GM21717 (cell line): ENCODE results near the gene CARD19.

Source experiments
- ATAC-seq: cut with Tn5 transposase; IDR thresholded peaks from one replicate; pipeline ENCODE4 v1.9.1; 2021; ENCODE audit warnings: mild to moderate bottlenecking, moderate library complexity; ENCODE audit not compliant: unreplicated experiment

The CARD19 gene

DNA sequence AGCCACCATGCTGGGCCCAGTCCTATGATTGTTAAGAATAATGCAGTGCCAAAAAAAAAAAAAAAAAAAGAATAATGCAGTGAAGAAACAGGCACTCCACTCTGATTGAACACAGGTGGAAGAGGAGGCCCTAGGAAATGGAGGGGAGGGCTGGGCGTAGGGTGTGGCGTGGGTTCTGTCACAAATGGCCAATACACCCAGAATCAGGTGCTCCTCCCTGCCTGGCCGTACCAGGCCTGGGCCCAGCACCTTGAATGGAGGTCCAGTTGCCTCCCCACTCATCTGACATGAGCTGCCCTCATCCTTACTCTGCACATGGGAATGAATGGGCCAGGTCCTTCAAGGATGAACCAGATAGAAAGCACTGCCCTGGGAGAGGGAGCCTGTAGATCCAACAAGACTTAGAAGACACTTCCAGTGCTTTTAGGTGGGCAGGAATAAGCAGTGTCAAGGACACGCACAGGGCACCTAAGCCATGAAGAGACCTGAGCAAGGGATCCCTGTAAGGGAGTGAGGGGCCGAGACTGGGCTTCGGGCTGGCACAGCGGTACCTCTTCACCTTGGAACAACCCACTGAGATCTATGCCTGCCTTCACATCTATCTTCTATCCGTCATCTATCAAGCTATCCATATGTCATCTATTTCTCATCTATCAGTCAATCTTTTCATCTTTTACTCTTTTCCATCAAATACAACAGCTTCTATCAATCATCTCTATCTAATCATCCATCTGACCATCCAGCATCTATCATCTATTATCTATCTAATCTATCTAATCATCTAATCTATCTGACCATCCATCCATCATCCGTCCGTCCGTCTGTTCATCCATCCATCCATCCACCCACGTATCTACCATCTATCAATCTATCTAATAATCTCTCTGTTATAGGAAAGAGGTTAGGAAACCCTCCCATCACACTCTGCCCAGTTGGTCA, 22.2 kb downstream of the CARD19 start:
- ATAC-seq, result no peak

DNA sequence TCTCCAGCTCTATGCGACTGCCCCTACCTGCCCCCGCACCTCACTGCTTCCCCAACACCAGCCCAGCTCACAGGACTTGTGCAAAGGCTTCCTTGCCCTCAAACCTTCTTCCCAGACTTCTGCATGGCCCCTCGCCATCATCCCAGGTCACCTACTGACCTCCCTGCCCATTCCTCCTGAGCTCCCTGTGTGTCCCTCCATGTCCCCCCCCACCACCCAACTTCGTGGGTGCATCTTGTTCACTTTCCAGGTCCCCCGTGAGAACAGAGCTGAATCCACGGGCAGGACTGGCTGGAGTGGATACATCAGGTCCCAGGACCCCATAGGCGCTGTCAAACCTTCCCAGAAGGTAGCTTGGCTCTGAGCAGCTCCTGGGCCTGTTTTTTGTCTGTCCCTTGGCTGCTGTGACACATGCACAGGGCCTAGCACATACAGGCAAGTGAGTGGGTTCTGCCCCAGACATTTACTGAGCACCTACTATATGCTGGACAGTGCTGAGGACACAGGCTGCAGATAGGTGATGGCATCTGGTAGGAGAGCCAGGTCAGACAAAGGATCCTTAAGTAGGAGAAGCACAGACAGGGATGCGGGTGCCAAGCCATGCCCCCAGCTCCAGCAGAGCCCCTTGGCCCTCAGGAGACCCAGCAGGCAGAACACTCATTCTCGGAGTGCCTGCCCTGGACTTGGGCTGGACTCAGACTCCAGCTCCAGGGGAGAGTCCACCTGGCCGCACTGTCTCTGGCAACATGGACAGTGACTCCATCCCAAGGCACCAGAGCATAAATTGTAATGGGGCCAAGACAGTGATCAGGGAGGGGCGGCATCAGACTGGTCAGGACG, 23.1 kb downstream of the CARD19 start:
- no peak for ATAC-seq

DNA sequence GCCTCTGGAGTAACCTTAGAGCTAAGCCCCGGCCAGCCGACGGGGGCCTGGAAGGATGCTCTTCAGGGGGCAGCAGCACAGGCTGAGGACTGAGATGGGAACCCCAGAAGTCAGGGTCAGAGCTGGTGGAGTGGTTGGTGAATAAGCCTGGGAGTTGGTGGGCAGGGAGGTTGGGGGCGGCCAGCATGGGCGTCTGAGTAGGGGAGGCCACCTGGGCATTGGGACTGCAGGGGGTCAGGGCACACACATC, 23.6 kb downstream of the CARD19 start:
- ATAC-seq, result no peak

DNA sequence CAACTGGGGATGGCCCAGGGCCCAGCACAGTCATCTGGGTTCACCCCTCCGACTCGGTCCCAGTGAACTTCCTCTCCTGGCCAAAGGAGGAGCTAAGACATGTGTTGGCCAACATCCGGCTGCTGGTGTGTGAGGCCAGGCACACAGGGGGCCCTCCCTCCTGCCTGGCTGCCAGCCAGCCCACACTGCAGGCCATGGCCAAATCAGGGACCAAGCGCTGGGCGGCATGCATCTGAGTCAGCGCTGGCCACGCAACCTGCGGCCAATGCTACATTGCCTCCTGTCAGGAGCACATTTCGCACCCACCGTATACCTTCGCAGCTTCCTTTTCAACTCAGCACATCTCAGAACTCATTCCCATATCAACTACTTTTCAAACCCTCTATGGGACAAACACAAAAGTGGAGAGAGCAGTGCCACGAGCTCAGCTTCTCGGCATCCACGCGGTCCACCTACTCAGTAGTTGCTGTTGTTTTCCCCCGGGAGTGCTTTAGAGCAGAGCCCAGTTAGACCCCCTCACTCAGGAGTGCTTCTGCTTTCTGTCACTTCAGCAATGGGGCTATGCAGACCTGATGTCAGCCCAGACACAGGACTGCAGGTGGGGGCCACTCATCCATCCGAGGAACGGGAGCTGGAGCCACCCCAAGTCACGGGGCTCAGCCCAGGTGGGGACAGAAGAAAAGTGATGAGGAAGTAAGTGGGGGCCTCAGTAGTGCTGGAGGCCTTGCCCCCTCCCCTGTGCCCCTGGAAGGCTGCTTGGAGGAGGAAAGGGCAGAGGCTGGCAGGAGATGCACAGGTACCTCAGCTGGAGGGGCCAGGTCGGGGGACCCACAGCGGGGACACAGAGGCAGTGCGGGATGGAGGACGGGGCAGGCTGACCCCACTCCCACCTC, 24.2 kb downstream of the CARD19 start:
- peak; percentile 81 for ATAC-seq

DNA sequence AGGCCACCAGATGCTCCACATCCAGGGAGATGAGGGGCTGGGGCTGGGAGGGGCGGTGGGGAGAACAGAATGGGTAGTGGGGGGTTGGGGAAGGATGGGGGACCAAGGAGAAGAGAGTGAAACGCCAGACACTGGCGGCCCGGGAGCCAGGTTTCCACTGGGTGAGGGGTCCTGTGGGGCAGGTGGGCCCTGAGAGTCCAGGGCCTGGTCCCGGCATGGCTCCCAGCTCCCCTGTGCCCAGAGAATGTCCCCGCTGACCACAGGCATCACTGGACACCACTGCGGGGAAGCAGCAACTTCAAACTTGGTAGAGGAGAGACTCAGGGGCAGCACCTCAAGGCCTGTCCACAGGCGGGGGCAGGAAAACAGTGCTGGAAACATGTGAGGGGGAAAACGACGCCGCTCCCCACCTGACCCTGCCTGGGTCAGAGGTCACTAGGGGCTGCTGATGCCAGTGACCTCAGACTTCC, 24.9 kb downstream of the CARD19 start:
- ATAC-seq, result no peak

DNA sequence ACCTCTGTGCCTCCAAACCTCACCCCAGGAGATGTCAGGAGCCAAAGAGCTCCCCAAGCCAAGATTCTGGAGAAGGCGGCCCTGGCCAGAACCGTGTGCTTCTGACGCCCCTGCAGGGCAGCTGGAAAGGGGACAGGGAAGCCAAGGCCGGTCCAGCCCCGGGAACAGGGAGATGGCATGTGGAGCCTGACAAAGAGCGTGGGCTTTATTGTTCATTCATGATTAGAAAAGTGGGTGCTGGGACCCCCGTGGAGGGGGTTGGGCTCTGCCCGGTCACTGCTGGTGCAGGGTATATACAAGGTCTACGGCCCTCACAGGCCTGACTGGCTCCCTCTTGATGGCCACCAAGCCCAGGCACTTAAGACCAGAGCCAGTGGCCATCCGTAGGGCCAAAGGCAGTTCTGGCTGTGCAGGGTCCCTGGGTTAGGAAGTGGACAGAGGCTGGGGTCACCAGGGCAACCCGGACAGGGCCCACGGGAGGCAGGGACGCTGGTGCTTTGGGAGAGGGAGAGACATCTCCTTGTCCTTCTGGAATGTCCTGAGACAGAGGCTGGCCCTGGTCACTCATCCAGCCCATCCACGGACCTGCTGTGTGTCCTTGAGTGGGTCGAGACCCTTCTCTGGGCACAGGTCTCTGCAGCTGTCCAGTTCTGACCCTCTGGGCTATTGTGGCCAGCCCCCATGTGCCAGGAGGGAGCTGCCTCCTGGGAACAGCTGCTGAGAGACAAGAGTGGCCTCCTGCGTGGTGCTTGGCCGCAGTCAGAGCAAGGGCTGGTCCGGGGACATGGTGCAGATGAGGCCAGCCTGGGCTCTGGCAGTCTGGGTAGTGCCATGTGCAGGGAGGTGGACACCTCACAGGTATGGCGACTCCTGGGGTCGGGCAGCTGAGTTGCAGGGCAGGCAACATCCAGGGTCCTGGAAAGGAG, 25.6 kb downstream of the CARD19 start:
- no peak for ATAC-seq

DNA sequence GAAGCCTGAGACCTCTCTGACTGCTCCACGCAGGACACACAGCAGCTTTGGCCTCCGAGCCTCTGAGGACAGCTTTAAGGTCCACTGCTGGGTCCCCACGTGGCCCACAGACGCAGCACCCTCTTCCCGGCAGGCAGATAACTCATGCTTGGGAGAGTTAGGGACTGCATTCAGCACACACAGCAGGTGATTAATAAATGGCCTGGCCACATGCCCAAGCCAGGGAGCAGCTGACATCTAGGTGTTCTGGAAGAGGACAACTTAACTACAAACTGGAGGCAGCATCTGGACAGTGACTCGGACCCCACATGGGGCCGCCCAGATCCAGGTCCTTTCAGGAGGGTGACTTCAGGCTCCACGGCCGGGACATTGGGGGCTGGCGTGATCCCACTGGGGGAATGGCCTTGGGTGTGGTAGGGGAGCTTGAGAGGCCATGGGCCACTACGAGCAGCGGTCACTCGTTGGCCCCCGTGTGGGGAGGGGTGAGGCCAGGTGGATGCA, 26.8 kb downstream of the CARD19 start:
- ATAC-seq, result no peak

DNA sequence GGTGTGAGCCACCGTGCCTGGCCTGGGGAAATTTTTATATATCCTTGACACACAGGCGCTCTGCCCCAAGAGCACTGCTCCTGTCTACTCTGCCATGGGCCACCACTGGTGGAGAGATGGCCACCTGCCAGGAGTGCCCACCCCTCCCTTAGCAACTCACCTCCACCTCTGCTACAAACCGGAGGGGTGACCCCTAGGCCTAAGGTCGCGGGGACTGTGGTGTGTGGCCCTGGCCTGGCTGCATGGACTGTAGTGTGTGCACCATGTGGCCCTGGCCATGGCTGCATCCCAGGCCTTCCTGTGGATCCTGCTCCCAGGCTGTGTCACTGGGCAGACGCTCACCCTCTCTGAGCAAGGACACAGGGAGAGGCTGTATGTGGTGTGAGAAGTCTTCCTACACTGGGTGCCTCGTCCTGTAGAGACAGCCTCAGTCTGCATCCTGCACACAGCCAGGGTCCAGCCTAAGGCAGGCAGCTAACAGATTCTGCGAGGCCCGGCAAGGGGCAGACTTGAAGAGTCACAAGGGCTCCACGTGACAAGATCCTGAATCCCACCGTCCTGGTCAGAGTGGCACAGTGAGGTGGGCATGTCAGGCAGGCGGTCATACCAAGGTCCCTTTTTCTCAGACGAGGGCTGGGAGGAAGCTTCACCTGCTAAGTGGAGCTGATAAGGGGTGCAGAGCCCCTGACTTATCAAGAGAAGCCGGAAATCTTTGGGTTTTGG, 27.7 kb downstream of the CARD19 start:
- no peak for ATAC-seq

DNA sequence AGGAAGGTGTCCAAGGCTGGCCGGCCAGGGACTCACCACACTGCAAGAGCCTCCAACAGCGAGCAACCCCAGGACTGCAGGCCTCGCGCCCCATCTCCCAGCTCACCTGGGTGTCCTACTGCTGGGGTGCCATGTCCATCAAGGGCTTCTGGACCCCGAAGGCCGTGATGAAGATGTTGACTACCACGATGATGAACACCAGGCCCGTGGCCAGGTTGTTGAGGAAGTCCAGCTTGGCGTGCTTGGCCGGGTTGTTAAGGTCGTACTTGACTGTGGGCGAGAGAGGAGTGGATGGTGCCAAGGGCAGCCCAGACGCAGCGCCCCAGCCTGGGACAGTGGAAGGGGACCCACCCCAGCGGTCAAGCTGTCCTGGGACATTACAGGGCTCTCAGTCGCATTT, 28.8 kb downstream of the CARD19 start:
- ATAC-seq, result no peak

DNA sequence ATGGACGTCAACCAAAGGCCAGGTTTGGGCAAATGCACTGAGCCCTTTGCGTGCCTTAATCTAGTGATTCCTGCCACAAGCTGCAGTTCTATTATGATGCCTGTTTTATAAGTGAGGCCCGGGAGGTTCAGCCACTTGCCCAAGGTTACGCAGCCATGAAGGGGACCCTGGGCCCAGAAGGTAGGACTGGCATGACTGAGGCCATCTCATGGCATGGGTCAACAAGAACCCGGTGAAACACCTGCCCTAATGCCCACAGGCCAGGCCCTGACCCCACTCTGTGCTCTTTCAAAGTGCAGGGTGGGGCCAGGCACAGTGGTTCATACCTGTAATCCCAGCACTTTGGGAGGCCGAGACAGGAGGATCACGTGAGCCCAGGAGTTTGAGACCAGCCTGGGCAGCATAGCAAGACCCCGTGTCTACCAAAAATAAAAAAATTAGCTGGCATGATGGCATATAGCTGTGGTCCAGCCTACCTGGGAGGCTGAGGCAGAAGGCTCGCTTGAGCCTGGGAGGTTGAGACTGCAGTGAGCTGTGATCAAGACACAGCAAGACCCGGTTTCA, 29.4 kb downstream of the CARD19 start:
- ATAC-seq, result no peak

DNA sequence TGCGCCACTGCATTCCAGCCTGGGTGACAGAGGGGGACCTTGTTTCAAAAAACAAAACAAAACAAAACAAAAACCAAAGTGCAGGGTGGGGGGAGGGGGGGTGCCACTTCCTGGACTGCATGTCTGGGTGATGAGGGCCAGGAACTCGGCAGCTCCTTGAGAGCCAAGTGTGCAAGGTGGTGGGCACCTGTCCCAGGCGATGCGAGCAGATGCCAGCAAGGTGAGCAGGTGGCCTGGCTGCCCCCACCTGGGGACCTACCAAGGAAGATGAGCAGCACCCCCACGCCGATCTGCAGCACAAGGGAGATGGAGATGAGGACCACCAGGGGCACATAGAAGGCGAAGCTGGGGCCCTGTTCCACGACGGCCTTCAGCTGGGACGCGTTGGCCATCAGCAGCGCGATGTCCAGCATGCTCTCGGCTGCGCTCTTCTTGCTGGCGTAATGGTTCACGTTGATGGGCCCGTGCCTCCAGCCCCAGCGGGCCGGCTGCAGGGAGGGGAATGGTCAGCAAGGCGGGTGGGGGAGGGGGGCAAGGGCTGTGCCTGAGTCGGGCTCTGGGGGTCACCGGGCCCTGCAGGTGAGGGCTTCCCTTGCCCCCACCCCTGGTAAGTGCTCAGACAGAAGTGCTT, 30.2 kb downstream of the CARD19 start:
- no peak for ATAC-seq

DNA sequence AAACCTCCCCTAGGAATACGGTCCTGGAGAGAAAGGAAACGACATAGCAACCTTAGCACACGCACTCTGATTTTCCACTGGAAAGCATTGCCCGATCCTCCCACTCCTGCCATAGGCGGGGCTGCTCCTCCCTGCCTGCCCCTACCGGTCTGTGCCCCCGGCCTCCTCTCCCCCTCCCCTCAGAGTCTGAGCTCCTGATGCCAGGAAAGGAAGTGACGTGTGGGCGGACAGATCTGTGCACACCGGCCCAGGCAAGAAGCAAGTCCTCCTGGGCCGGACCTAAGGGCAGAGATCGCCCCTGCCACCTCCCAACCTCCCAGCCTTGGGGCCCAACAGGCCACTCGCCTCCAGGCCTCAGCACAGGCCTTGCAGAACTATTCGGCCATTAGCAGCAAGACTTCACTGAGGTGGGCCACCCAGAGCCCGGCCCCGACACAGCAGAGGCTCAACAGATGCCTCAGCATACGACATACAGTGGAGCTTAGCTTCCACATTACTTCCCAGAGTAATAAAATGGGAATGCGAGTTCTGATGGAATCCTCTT, 30.9 kb downstream of the CARD19 start:
- ATAC-seq, result no peak

DNA sequence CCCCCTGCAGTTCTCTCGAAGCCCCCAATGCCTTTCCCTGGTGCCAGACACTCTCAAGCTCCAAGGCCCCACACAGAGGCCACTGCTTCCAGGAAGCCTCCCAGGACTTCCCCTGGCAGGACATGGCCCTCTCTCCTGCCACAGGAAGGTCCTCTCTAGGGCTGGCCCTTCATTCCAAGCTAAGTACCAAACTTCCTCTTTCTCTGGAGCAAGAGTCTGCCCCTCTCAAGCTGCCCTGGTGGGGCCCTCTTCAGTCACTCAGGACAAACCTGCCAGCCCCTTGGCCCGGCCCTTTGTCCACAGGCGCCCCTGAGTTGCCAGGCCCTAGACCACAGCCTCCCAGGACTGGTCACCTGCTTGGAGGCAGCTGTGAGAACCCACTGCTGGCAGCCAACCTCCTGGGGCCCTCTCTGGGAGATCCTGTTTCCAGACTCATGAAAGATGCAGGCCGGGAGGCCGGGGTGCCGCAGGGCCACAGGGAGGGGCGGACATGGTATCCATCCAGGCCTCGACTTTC, 31.4 kb downstream of the CARD19 start:
- ATAC-seq, result no peak

DNA sequence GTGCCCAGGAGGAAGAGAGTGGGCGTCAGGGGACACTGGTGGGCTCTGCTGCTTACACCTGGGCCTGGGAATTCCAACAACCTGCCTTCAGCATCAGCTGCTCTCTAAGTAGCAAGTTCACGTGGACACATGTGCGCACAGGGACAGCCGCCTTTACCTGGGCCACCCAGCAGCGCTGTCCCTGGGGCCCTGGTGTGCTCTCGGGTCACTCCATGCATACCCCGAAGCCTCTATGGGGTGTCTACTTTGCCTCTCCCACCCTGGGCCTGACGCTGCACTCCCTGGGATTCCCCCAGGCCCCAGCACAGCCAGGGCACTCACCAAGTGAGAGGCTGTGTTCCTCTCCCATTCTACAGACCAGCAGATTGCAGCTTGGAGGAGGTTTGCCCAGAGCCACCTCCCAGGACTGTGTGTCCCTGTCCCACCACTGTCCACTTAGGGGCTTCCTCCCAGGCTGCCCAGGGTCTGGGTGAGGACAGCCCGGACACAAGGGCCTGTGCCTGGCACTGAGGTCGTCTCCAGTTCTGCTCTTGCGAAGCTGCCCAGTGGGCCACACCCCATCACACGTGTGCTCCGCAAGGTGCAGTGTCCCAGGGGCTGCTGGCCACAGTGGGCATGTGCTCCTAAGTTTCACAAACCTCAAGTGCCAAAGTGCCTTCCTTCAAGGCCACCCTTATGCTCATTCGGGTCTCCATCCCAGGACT, 32.1 kb downstream of the CARD19 start:
- no peak for ATAC-seq

DNA sequence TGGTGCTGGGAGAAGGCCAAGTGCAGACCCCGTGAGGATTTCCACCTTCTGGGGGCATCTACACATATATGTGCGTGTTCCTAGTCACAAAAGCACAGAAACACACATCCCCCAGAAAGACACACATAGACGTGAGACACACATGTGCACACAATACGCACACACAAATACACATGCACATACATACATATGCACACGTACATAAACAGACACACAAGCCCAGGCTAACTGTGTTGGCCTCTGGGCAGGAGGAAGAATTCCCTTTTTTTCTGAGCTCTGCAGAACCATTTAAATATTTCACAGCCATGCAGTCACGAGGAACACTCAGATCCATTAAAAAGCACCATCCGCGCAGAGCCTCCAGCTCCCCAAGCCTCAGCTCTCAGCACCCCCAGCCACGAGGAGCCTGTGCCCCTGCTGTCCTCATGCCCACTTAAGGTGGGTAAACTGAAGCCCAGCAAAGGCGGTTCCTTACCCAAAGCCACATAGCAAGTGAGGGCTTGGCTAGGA, 32.8 kb downstream of the CARD19 start:
- ATAC-seq, result no peak

DNA sequence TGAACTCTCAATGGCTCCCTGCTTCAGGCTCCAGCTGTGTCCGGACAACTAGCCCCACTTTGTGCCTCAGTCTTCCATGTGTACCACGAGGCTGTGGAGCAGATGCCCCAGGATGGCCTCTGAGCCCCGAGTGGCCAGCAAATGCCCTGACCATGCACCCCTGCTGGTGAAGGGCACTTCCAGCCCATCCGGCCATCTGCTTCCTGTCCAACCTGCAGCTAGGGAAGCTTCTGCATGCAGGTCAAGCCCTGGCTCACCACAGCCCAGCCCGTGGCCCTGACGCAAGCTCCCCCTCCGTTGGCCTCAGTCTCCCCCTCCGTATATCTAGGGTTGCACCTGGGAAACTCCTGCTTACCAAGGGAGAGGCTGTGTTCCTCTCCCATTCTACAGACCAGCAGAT, 33.3 kb downstream of the CARD19 start:
- no peak for ATAC-seq
